Ovary (tissue), 3 donors: ENCODE measurements around the gene ACTR8.

Source experiments
- EP300 ChIP-seq: sonication (generic); formaldehyde crosslinking; IDR thresholded peaks from one replicate; pipeline ENCODE4 v1.6.1; 2017; ENCODE audit warnings: antibody characterized with exemption
- TF ChIP-seq, protein P1 (sequence below), 3 donors: fragments of 450-650 bp in 2 of 3; fragments of 200-600 bp in 1 of 3; IDR thresholded peaks; one replicate each; pipeline versions ENCODE4 v1.5.1 to v1.8.0; 2016 to 2022; ENCODE audit warnings: antibody characterized with exemption in 3 of 3, mild to moderate bottlenecking in 1 of 3
- donor health status: DM: no; HTN: no; CAD: no.

DNA sequence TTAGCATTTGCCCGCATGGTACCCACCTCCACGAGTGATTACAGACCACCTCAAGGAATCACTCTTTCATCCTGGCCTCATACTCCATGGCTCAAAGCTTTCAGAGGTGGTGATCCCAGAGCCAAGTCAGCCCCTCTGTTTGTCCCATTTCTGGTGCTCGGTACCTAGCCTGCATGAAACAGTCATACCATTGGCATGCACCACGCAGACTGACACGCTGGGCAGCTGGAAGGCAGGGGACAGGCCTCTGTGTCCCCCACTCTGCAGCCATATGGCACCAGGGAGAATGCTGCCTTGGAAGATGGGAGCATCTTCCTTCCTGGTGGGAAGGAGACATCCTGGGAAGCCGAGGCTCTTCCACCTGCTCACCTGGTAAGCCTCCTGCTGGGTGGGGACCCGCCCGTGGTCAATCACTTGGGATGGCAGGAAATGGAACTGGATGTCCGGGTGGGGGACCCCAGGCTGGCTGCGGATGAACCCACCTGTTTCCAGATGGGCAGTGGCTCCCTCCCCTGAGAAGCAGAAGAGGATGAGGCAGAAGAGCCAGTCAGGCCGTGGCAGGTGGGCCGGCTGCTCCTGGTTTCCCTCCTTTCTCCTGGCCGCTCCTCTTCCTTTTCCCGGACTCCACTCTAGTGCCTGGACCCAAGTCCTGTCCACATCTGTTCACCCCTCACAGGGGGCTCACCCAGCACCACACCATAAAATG is 62.6 kb downstream of the ACTR8 start:
- no peak for TF ChIP-seq EP300
- TF ChIP-seq, protein P1, sequence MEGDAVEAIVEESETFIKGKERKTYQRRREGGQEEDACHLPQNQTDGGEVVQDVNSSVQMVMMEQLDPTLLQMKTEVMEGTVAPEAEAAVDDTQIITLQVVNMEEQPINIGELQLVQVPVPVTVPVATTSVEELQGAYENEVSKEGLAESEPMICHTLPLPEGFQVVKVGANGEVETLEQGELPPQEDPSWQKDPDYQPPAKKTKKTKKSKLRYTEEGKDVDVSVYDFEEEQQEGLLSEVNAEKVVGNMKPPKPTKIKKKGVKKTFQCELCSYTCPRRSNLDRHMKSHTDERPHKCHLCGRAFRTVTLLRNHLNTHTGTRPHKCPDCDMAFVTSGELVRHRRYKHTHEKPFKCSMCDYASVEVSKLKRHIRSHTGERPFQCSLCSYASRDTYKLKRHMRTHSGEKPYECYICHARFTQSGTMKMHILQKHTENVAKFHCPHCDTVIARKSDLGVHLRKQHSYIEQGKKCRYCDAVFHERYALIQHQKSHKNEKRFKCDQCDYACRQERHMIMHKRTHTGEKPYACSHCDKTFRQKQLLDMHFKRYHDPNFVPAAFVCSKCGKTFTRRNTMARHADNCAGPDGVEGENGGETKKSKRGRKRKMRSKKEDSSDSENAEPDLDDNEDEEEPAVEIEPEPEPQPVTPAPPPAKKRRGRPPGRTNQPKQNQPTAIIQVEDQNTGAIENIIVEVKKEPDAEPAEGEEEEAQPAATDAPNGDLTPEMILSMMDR (IDR thresholded peaks at IDR 0.05) = no peak
